ENCODE measurements around the gene KNDC1.

GRCh38 chr10:133180192-133180964 lies 20.4 kb downstream of the KNDC1 start:
- no peak for TF ChIP-seq POLR2A (IDR thresholded peaks at IDR 0.05)
- no peak for TF ChIP-seq CTCF (IDR thresholded peaks at IDR 0.05)
